Measurements from ENCODE around the gene ZCCHC8. TPM values are rescaled to one million over a fixed set of nuclear protein-coding genes. Genes with fewer than 3 reads are reported as not detected.
"Not testable (repeated sequence)": the region's sequence is repeated elsewhere in the genome, so short reads cannot be mapped to it uniquely, and the experiment has no call there.

The ZCCHC8 gene
- total RNA-seq, 1 donor = 22.8 TPM

DNA sequence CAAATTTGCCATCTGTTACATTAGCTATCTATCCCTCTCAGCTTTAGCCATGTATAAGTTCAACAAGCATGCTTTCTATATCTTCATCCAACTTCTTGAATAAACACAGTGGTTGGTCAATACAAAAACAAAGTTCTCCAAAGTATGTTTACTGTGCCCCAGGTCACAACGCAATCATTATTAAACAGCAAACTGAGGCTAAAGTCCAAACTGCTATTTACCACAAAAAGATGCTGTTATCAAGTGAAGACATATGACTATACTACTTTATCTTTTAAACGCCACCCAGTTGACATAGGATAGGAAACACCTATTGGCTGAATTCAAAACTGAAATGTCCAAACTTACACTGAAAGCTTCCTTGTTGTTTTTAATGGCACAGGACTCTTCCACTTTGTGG lies 11.7 kb downstream of the ZCCHC8 start:
- no peak for DNase-seq (ENCODE audit: insufficient read length, low spot score, missing footprints)
- peaks cover 6% of the 10 kb centered on the region for H3K4me1 ChIP-seq (ENCODE audit: insufficient read depth, low read length)
- H3K36me3 ChIP-seq (ENCODE audit: insufficient read depth, low read length) = peaks cover 55% of the 10 kb centered on the region
- H2AFZ ChIP-seq (ENCODE audit: low read length) = no peak overlapping the region
- no peaks in the 10 kb centered on the region for H4K20me1 ChIP-seq (ENCODE audit: insufficient read depth, low read length)
- TF ChIP-seq CTCF (IDR thresholded peaks at IDR 0.05; ENCODE audit: extremely low read depth, low read depth, low read length) = no peak
- H3K4me3 ChIP-seq (ENCODE audit: insufficient read depth, low read length) = no peak overlapping the region
- no peaks in the 10 kb centered on the region for H3K27me3 ChIP-seq (ENCODE audit: insufficient read depth, low read length)
- no peak overlapping the region for H3K4me2 ChIP-seq (ENCODE audit: insufficient read depth, low read length)
- peaks cover 29% of the 10 kb centered on the region for H3K79me2 ChIP-seq (ENCODE audit: insufficient read depth, low read length)
- no peaks in the 10 kb centered on the region for H3K9me3 ChIP-seq (ENCODE audit: low read depth, low read length)
- H3K27ac ChIP-seq (ENCODE audit: low read depth, low read length) = no peak overlapping the region

DNA sequence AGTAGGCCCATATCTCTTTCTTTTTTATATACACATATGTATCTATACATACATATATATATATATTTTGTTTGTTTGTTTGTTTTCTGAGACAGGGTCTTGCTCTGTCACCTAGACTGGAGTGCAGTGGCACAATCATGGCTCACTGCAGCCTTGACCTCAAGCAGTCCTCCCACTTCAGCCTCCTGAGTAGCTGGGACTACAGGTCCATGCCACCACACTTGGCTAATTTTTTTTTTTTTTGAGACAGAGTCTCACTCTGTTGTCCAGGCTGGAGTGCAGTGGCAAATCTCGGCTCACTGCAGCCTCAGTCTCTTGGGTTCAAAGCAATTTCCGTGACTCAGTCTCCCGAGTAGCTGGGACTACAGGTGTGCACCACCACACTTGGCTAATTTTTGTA lies 12.9 kb downstream of the ZCCHC8 start:
- H4K20me1 ChIP-seq (ENCODE audit: insufficient read depth, low read length); H3K4me2 ChIP-seq (ENCODE audit: insufficient read depth, low read length); DNase-seq (ENCODE audit: insufficient read length, low spot score, missing footprints); H3K9me3 ChIP-seq (ENCODE audit: low read depth, low read length); H3K4me1 ChIP-seq (ENCODE audit: insufficient read depth, low read length); H3K4me3 ChIP-seq (ENCODE audit: insufficient read depth, low read length); H3K27ac ChIP-seq (ENCODE audit: low read depth, low read length); H3K27me3 ChIP-seq (ENCODE audit: insufficient read depth, low read length); H2AFZ ChIP-seq (ENCODE audit: low read length): not testable (repeated sequence)
- Histone ChIP-seq H3K36me3 (ENCODE audit: insufficient read depth, low read length) (peaks cover 61% of the 10 kb centered on the region), H3K79me2 (ENCODE audit: insufficient read depth, low read length) (peaks cover 24% of the 10 kb centered on the region)

DNA sequence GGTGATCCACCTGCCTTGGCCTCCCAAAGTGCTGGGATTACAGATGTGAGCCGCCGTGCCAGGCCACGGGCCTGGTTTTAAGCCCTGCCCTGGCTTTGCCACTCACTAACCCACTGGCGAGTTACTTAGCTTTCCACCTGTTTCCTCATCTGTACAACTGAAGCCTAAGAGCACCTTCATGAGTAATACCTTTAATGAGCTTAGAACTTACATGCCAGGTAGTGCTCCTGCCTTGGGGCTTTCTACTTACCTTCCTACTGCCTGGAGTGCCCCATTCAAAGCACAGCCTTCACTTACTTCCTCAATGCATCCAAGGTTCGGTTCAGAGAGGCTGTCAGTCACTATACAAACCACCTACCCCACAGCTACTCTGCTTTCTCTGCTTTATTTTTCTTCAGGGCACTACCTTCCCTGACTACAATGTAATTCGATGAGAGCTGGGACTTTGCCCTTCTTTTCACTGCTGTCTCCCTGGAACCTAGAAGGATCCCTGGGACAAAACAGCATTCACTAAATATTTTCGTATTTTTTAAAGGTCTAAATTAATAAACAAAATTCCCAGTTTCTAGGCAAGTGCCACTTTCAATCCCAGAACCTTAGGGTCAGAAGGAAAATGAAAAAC lies 13.8 kb downstream of the ZCCHC8 start:
- TF ChIP-seq CTCF (IDR thresholded peaks at IDR 0.05; ENCODE audit: extremely low read depth, low read depth, low read length) = no peak
- DNase-seq (ENCODE audit: insufficient read length, low spot score, missing footprints) = no peak
- peaks cover 6% of the 10 kb centered on the region for H3K4me1 ChIP-seq (ENCODE audit: insufficient read depth, low read length)
- no peak overlapping the region for H3K27ac ChIP-seq (ENCODE audit: low read depth, low read length)
- no peak overlapping the region for H3K4me3 ChIP-seq (ENCODE audit: insufficient read depth, low read length)
- no peaks in the 10 kb centered on the region for H3K9me3 ChIP-seq (ENCODE audit: low read depth, low read length)
- H3K27me3 ChIP-seq (ENCODE audit: insufficient read depth, low read length) = no peaks in the 10 kb centered on the region
- H4K20me1 ChIP-seq (ENCODE audit: insufficient read depth, low read length) = no peaks in the 10 kb centered on the region
- no peak overlapping the region for H3K4me2 ChIP-seq (ENCODE audit: insufficient read depth, low read length)
- no peak overlapping the region for H2AFZ ChIP-seq (ENCODE audit: low read length)
- H3K79me2 ChIP-seq (ENCODE audit: insufficient read depth, low read length) = peaks cover 19% of the 10 kb centered on the region
- H3K36me3 ChIP-seq (ENCODE audit: insufficient read depth, low read length) = peaks cover 59% of the 10 kb centered on the region

DNA sequence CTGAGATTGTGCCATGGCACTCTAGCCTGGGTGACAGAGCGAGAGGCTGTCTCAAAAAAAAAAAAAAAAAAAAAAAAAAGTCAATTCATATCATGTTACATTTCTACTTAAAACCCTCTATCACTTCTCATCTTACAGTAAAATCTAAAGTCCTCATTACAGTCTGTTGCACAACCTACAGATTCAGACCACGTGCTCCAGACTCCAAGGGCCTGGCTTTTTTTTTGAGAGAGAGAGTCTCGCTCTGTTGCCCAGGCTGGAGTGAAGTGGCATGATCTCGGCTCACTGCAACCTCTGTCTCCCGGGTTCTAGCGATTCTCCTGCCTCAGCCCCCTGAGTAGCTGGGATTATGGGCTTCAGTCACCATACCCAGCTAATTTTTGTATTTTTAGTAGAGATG lies 14.4 kb downstream of the ZCCHC8 start:
- H3K9me3 ChIP-seq (ENCODE audit: low read depth, low read length); DNase-seq (ENCODE audit: insufficient read length, low spot score, missing footprints); H4K20me1 ChIP-seq (ENCODE audit: insufficient read depth, low read length); H3K27me3 ChIP-seq (ENCODE audit: insufficient read depth, low read length); H3K4me1 ChIP-seq (ENCODE audit: insufficient read depth, low read length); H2AFZ ChIP-seq (ENCODE audit: low read length); H3K4me3 ChIP-seq (ENCODE audit: insufficient read depth, low read length); H3K4me2 ChIP-seq (ENCODE audit: insufficient read depth, low read length); H3K27ac ChIP-seq (ENCODE audit: low read depth, low read length): not testable (repeated sequence)
- peaks cover 59% of the 10 kb centered on the region for H3K36me3 ChIP-seq (ENCODE audit: insufficient read depth, low read length)
- peaks cover 15% of the 10 kb centered on the region for H3K79me2 ChIP-seq (ENCODE audit: insufficient read depth, low read length)

DNA sequence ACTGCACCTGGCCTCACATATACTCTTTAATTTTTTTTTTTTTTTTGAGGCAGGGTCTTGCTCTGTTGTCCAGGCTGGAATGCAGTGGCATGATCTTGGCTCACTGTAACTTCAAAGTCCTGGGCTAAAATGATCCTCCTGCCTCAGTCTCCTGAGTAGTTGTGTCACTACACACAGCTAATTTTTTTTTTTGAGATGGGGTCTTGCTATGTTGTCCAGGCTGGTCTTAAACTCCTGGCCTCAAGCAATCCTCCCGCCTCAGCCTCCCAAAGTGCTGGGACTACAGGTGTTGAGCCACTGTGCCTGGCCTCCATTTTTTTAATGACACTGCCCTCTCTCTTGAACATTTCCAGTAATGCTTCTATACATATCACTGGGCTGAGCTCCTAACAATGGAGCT lies 16.3 kb downstream of the ZCCHC8 start:
- H3K9me3 ChIP-seq (ENCODE audit: low read depth, low read length) = not testable (repeated sequence)
- H3K36me3 ChIP-seq (ENCODE audit: insufficient read depth, low read length) = peaks cover 59% of the 10 kb centered on the region

More for the DNA sequence above, 16.3 kb downstream of the ZCCHC8 start:
- H4K20me1 ChIP-seq (ENCODE audit: insufficient read depth, low read length); H3K4me2 ChIP-seq (ENCODE audit: insufficient read depth, low read length); H3K27ac ChIP-seq (ENCODE audit: low read depth, low read length); H2AFZ ChIP-seq (ENCODE audit: low read length); H3K27me3 ChIP-seq (ENCODE audit: insufficient read depth, low read length); H3K79me2 ChIP-seq (ENCODE audit: insufficient read depth, low read length); H3K4me3 ChIP-seq (ENCODE audit: insufficient read depth, low read length); DNase-seq (ENCODE audit: insufficient read length, low spot score, missing footprints); H3K4me1 ChIP-seq (ENCODE audit: insufficient read depth, low read length): not testable (repeated sequence)

Measured in osteoblast (primary cell).